Measurements from ENCODE around the gene BUD23.

BUD23 gene

DNA sequence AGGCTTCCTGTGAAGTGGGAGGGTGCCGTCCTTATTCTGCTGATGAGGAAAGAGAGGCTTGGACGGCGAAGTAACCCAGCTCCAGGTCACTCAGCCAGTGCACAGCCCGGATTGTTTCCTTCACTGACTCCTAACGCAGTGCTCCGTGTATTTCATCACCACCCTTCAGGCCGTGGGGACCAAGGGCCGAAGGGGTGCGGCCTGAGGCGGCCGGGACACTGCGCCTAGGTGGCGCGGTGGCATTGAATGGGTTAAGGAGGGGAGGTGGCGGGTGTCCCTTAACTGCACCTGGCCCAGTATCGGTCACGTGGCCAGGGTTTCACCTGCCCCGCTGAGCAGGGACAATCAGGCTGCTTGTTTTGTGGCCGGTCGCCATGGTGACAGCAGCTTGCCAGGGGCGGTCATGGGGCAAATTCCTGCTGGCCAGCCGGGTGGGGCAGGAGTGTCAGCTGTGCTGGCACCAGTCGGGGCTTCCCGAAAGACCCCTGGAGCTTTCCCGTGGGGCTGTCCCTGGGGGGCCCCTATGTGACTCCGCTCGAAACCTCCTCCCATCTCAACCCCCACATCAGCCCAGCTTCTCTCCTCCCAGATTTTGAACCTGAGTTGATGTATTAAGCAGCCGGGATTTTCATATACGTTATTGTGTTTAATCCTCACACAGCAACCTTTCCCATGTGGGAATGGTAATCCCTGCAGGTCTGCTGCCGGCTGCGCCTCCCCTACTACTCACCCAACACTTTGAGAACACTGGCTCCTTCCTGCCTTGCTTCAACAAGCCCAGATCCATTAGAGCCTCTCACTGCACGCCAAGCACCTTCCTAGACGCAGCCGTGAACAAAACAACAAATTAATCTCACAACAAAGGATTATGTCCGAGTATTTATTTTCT is 59.6 kb downstream of the BUD23 start:
- DNase-seq (ENCODE audit: low read depth): no peak

DNA sequence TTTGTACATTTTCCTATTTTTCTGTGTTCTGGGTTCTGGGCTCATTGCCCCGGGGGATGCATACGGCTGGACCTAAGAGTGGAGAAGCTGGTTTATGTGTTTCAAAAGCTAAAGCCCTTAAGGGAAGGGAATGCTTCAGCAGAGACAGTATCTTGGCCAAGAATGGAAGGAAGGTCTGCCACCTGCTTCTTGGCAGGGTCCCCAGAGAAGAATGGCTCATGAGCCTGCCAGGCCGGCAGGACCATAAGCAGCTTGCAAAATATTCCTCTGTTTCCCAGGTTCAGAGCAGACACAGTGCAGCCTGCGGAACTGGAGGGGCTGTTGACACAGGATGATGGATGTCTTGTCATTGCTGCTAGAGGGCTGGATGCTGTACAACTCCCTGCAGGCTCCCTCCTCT is 63.0 kb downstream of the BUD23 start:
- no peak for DNase-seq (ENCODE audit: low read depth)
